ENCODE data around the gene ADGRG4.

DNA sequence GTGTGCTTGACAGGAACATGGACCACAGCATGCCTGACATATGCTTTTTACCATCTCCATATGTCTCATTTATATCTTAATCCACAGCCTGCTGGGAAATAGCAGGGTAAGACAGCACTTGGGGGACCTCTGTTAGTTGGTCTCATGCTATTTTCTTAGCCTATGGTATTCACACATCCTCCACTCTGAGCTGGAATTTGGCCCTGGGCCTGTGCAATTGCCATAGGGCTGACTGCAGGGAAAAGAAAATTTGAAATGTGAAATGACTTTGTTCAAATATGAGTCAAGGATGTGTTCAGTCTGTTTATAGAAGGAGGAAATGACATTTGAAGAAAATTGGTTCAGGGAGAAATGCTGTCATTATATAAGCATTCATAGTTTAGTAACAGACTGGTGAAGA lies 40.0 kb upstream of the ADGRG4 start:
- no peak for TF ChIP-seq EZH2 (IDR thresholded peaks at IDR 0.05; ENCODE audit: borderline replicate concordance, low read depth, low read length, poor library complexity, severe bottlenecking)
- TF ChIP-seq, protein P1, sequence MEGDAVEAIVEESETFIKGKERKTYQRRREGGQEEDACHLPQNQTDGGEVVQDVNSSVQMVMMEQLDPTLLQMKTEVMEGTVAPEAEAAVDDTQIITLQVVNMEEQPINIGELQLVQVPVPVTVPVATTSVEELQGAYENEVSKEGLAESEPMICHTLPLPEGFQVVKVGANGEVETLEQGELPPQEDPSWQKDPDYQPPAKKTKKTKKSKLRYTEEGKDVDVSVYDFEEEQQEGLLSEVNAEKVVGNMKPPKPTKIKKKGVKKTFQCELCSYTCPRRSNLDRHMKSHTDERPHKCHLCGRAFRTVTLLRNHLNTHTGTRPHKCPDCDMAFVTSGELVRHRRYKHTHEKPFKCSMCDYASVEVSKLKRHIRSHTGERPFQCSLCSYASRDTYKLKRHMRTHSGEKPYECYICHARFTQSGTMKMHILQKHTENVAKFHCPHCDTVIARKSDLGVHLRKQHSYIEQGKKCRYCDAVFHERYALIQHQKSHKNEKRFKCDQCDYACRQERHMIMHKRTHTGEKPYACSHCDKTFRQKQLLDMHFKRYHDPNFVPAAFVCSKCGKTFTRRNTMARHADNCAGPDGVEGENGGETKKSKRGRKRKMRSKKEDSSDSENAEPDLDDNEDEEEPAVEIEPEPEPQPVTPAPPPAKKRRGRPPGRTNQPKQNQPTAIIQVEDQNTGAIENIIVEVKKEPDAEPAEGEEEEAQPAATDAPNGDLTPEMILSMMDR (conservative IDR thresholded peaks at IDR 0.05; ENCODE audit: low read depth, low read length) = no peak
